Left renal cortex interstitium (tissue), 4 donors: ENCODE results near the gene FBXL5. TPM values are rescaled to one million over a fixed set of nuclear protein-coding genes. Genes with fewer than 3 reads are reported as not detected.

Experiments used
- DNase-seq, 4 donors: peaks; one replicate each; pipeline ENCODE4 v3.0.0-alpha.2; 2013; ENCODE audit warnings: low read depth in 4 of 4, low spot score in 2 of 4, missing footprints in 1 of 4
- polyA plus RNA-seq, 4 donors: library from polyadenylated mRNA; unstranded; fragments of 120-200 nt; gene quantifications; one replicate each; pipeline ENCODE4 v1.2.1, GENCODE V29; 2013; ENCODE audit not compliant: insufficient read length in 4 of 4

FBXL5 gene, protein sequence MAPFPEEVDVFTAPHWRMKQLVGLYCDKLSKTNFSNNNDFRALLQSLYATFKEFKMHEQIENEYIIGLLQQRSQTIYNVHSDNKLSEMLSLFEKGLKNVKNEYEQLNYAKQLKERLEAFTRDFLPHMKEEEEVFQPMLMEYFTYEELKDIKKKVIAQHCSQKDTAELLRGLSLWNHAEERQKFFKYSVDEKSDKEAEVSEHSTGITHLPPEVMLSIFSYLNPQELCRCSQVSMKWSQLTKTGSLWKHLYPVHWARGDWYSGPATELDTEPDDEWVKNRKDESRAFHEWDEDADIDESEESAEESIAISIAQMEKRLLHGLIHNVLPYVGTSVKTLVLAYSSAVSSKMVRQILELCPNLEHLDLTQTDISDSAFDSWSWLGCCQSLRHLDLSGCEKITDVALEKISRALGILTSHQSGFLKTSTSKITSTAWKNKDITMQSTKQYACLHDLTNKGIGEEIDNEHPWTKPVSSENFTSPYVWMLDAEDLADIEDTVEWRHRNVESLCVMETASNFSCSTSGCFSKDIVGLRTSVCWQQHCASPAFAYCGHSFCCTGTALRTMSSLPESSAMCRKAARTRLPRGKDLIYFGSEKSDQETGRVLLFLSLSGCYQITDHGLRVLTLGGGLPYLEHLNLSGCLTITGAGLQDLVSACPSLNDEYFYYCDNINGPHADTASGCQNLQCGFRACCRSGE
- polyA plus RNA-seq = 100 to 1,000 TPM; 108 to 141 (median 119) TPM

GRCh38 chr4:15655223-15656037, at the start of gene FBXL5:
Gene FBXL5, minus strand, starts transcription at chr4:15655357. Its CDS starts 70 bp downstream, at chr4:15655287.
- DNase-seq = peak; percentile 84 to 87 (median 86)

- no peak for DNase-seq
These were observed 49.0 kb upstream of the FBXL5 start for GRCh38 chr4:15704129-15704528.

- DNase-seq = no peak
These were observed 48.3 kb upstream of the FBXL5 start for GRCh38 chr4:15703439-15703838.

DNA sequence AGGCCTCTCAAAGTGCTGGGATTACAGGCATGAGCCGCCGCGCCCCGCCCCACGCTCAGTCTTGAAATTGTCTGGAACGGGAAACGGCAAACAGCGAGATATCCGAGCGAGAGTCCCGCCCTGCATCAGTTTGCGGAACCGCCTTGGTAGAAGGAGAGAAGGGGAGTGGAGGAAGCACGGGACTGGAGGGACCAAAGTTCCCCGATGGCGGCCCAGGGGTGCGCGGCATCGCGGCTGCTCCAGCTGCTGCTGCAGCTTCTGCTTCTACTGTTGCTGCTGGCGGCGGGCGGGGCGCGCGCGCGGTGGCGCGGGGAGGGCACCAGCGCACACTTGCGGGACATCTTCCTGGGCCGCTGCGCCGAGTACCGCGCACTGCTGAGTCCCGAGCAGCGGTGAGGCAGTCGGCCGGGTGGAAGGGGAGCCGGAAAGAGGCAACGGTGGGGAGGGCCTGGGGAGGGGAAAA, 47.8 kb upstream of the FBXL5 start, which contains the start of gene BST1:
Gene BST1, plus strand, starts transcription at position 125 of the 463 bp plus-strand sequence. Its CDS starts 80 bp downstream, at position 205.
- peak in 2 of 4 donors; percentile 31 to 40 for DNase-seq

GRCh38 chr4:15696866-15697265, 41.7 kb upstream of the FBXL5 start:
- no peak for DNase-seq

DNA sequence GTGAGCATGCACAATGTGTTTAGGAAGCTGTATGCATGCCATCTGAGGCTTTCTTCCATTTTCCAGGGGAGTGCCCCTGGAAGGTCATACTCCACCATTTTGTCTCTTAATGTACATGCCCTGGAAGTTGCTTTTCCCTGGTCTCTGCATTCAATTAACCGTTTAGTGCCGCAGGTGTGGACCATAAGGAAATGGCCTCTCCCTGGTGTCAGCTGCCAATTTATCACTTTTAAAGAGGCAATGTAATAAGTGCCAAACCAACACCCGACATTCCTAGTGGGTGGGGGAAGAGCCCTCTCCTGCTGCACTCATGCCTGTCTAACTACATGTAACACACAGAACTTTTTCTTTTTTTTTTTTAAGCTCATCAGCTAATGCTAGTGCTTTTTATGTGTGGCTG, 40.6 kb upstream of the FBXL5 start:
- no peak for DNase-seq

DNA sequence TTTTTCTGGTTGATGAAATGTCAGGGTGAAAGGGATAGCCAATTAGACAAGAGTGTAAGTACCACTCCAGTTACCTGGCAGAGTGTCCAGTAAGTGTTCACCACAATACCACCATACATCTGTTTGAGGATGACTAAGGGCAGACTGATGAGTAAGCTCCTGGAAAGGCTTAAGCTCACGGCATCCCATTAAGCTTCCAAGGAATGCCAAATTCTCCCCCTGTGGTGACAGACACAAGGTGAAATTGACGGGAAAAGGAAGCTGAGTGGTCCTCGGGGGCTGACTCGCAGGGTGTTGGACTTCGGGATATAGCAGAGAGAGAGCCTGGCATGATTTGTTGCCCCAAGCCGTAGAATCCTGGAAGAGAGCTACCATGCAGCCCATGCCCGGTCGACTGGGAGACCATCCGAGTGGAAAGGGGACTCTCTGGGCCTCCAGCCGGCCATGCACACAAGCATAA, 40.1 kb upstream of the FBXL5 start:
- DNase-seq = no peak

GRCh38 chr4:15694431-15694830, 39.3 kb upstream of the FBXL5 start:
- DNase-seq = no peak

DNA sequence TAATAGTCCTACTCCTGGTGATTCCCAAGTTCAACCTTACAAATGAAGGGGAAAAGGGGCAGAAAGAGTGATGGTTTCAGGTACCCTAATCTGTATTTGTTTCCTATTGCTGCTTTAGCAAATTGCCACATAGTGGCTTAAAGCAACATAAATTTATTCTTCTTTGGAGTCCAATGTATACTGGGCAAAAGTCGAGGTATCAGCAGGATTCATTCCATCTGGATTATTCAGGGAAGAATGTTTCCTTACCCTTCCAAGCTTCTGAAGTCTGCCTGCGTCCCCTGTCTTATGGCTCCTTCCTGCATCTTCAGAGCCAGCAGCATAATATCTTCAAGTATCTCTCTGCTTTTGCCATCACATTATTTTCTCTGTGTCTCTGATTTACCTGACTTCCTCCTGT, 37.4 kb upstream of the FBXL5 start:
- no peak for DNase-seq

GRCh38 chr4:15691346-15692135, 36.4 kb upstream of the FBXL5 start:
- no peak for DNase-seq

- DNase-seq = no peak
These were observed 35.1 kb upstream of the FBXL5 start for GRCh38 chr4:15690020-15690809.

GRCh38 chr4:15689540-15689939, 34.4 kb upstream of the FBXL5 start:
- DNase-seq = no peak

GRCh38 chr4:15688051-15688450, 32.9 kb upstream of the FBXL5 start:
- no peak for DNase-seq

DNA sequence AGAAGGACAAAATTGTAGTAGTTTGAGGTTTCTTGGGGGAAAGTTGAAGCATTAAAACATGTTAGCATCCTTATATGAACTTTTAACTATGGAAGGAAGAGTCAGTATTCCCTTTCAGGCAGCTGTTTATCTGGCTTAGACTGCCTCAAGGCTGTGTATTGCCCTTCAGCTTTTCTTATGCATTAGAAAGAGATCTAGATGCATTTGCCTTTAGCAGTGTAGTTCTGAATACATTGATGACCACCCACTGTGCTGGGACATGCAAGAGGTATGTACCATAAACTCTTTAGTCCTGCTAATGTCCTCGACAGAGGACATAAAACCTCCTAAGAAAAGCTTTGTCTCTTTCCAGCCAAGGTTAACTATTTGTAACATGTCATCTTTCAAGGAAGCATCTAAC, 29.3 kb upstream of the FBXL5 start:
- no peak for DNase-seq

GRCh38 chr4:15683143-15683495, 28.0 kb upstream of the FBXL5 start:
- DNase-seq = no peak

GRCh38 chr4:15682242-15683142, 27.3 kb upstream of the FBXL5 start:
- DNase-seq = peak in 1 of 4 donors; percentile 37

GRCh38 chr4:15681372-15682241, 26.4 kb upstream of the FBXL5 start, which contains the start of gene FAM200B:
Gene FAM200B, plus strand, starts transcription at chr4:15681827. Its CDS starts 5,151 bp downstream, at chr4:15686978.
- DNase-seq = peak; percentile 98
